Adrenal gland (tissue), 5 donors: ENCODE data around the gene DLEC1.

ENCODE experiments used
- POLR2A ChIP-seq, 2 donors: fragments of 450-650 bp; IDR thresholded peaks; one replicate each; pipeline ENCODE4 v1.6.1; 2017; ENCODE audit warnings: antibody characterized with exemption in 2 of 2, mild to moderate bottlenecking in 2 of 2, moderate library complexity in 1 of 2
- TF ChIP-seq, protein P1 (sequence below), 6 experiments: fragments of 450-650 bp in 4 of 6; fragments of 200-600 bp in 2 of 6; sonication (generic) in 1 of 6; IDR thresholded peaks; 1 replicate in 5 of 6; 2 replicates in 1 of 6; pipeline versions ENCODE4 v1.5.1 to v1.8.0; 2016 to 2021; ENCODE audit warnings: antibody characterized with exemption in 6 of 6, mild to moderate bottlenecking in 2 of 6, moderate library complexity in 1 of 6
- donor health status: DM: no; HTN: no; CAD: no.

GRCh38 chr3:38114052-38114874 lies 75.3 kb downstream of the DLEC1 start:
- no peak for TF ChIP-seq POLR2A (IDR thresholded peaks at IDR 0.05)
- TF ChIP-seq, protein P1, sequence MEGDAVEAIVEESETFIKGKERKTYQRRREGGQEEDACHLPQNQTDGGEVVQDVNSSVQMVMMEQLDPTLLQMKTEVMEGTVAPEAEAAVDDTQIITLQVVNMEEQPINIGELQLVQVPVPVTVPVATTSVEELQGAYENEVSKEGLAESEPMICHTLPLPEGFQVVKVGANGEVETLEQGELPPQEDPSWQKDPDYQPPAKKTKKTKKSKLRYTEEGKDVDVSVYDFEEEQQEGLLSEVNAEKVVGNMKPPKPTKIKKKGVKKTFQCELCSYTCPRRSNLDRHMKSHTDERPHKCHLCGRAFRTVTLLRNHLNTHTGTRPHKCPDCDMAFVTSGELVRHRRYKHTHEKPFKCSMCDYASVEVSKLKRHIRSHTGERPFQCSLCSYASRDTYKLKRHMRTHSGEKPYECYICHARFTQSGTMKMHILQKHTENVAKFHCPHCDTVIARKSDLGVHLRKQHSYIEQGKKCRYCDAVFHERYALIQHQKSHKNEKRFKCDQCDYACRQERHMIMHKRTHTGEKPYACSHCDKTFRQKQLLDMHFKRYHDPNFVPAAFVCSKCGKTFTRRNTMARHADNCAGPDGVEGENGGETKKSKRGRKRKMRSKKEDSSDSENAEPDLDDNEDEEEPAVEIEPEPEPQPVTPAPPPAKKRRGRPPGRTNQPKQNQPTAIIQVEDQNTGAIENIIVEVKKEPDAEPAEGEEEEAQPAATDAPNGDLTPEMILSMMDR (IDR thresholded peaks at IDR 0.05) = no peak
